Omental fat pad (tissue), 4 donors: ENCODE data around the gene TTLL10. TPM values are rescaled to one million over a fixed set of nuclear protein-coding genes. Genes with fewer than 3 reads are reported as not detected.
"Not testable (repeated sequence)": the region's sequence is repeated elsewhere in the genome, so short reads cannot be mapped to it uniquely, and the experiment has no call there.

Source experiments
- ATAC-seq: fragments of 150-250 bp; one replicate; pipeline ENCODE4 v1.9.1; 2016; ENCODE audit warnings: mild to moderate bottlenecking, moderate library complexity; ENCODE audit not compliant: low FRiP score
- DNase-seq: peaks from one replicate; pipeline ENCODE4 v3.0.0-alpha.2; 2019; ENCODE audit warnings: low spot score
- total RNA-seq, 4 donors: library from RNA; depleted of rRNA; stranded (reverse); fragments of >200 nt; gene quantifications; one replicate each; pipeline ENCODE4 v1.1.0, GENCODE V29; 2016
- TF ChIP-seq, protein P1 (sequence below), 3 donors: fragments of 450-650 bp; IDR thresholded peaks; one replicate each; pipeline ENCODE4 v1.5.1; 2016 to 2017; ENCODE audit warnings: antibody characterized with exemption in 3 of 3, mild to moderate bottlenecking in 3 of 3, moderate library complexity in 2 of 3

The TTLL10 gene
- total RNA-seq, 4 donors from 2014 or later, result 0.48 to 1.0 (median 0.95) TPM; not detected in 1

- DNase-seq, result no peak
- ATAC-seq, result no peak
- TF ChIP-seq, protein P1, sequence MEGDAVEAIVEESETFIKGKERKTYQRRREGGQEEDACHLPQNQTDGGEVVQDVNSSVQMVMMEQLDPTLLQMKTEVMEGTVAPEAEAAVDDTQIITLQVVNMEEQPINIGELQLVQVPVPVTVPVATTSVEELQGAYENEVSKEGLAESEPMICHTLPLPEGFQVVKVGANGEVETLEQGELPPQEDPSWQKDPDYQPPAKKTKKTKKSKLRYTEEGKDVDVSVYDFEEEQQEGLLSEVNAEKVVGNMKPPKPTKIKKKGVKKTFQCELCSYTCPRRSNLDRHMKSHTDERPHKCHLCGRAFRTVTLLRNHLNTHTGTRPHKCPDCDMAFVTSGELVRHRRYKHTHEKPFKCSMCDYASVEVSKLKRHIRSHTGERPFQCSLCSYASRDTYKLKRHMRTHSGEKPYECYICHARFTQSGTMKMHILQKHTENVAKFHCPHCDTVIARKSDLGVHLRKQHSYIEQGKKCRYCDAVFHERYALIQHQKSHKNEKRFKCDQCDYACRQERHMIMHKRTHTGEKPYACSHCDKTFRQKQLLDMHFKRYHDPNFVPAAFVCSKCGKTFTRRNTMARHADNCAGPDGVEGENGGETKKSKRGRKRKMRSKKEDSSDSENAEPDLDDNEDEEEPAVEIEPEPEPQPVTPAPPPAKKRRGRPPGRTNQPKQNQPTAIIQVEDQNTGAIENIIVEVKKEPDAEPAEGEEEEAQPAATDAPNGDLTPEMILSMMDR (IDR thresholded peaks at IDR 0.05), result no peak
Measured at GRCh38 chr1:1183833-1184775, 10.4 kb downstream of the TTLL10 start.

- ATAC-seq, result no peak
- TF ChIP-seq, protein P1 (IDR thresholded peaks at IDR 0.05), result no peak
- no peak for DNase-seq
Measured at GRCh38 chr1:1185101-1185765, 11.6 kb downstream of the TTLL10 start.

GRCh38 chr1:1187938-1188337 lies 14.3 kb downstream of the TTLL10 start:
- TF ChIP-seq, protein P1 (IDR thresholded peaks at IDR 0.05), result no peak
- ATAC-seq (no peak), DNase-seq (no peak)

GRCh38 chr1:1189111-1189510 lies 15.4 kb downstream of the TTLL10 start:
- TF ChIP-seq, protein P1 (IDR thresholded peaks at IDR 0.05), result no peak
- DNase-seq (no peak), ATAC-seq (no peak)

- TF ChIP-seq, protein P1 (IDR thresholded peaks at IDR 0.05), result no peak
- no peak for ATAC-seq
- no peak for DNase-seq
Measured at GRCh38 chr1:1191734-1192133, 18.1 kb downstream of the TTLL10 start.

GRCh38 chr1:1194723-1195122 lies 21.0 kb downstream of the TTLL10 start:
- ATAC-seq (no peak), DNase-seq (no peak)
- TF ChIP-seq, protein P1 (IDR thresholded peaks at IDR 0.05), result no peak

DNA sequence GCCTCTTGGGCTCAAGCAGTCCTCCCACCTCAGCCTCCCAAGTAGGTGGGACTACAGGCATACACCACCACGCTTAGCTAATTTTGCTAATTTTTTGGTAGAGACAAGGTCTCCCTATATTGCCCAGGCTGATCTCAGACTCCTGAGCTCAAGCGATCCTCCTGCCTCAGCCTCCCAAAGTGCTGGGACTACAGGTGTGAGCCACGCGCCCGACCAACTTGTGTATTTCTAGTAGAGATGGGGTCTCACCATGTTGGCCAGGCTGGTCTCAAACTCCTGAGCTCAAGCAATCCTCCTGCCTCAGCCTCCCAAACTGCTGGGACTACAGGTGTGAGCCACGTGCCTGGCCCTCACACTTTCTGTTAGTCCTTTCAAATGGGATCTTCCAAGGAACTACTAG lies 22.0 kb downstream of the TTLL10 start:
- not testable (repeated sequence) for DNase-seq, ATAC-seq
